IMR-90 (cell line): ENCODE measurements around the gene HERC3. TPM values are rescaled to one million over a fixed set of nuclear protein-coding genes. Genes with fewer than 3 reads are reported as not detected.
A peak's percentile ranks its signal among the peaks of the same experiment; 100 is the strongest.

Source experiments
- ATAC-seq: fragments of 200-7000 bp; cut with Tn5 transposase; 2 replicates; pipeline ENCODE4 v1.9.1; 2020; ENCODE audit warnings: low read depth, mild to moderate bottlenecking, moderate library complexity
- BruUV-seq: library from RNA; stranded (reverse); fragments of 400-500 nt; replicated peaks from 2 replicates; lab custom pipeline; 2021; lab: Mats Ljungman, UMichigan
- CTCF ChIA-PET: fragments of 300-600 bp; formaldehyde crosslinking; extraction: SDS; loops from one replicate; lab custom pipeline; 2021; ENCODE audit warnings: antibody characterized with exemption; lab: Yijun Ruan, JAX
- POLR2A ChIA-PET: fragments of 300-600 bp; sonication (Branson Sonifier 250); formaldehyde crosslinking; loops from one replicate; lab custom pipeline; 2022; ENCODE audit warnings: antibody characterized with exemption; ENCODE audit not compliant: unreplicated experiment; lab: Charles Lee
- DNase-seq: peaks from one replicate; pipeline ENCODE4 v3.0.0; 2013
- H2AFZ ChIP-seq: replicated peaks from 2 replicates; pipeline ENCODE3; 2013; ENCODE audit warnings: low read length, mild to moderate bottlenecking; ENCODE audit not compliant: poor library complexity
- H2AK5ac ChIP-seq: 2 replicates; pipeline ENCODE4 v1.6.1; 2013; ENCODE audit warnings: low read depth, low read length, inconsistent platforms
- H2AK9ac ChIP-seq: replicated peaks from 2 replicates; pipeline ENCODE3; 2013; ENCODE audit warnings: mild to moderate bottlenecking, low read depth, low read length, moderate library complexity; ENCODE audit not compliant: poor library complexity
- H2BK120ac ChIP-seq: 2 replicates; pipeline ENCODE4 v1.6.1; 2013; ENCODE audit warnings: low read depth, low read length, inconsistent platforms
- H2BK15ac ChIP-seq: 3 replicates; pipeline ENCODE4 v1.6.1; 2013; ENCODE audit warnings: low read depth, low read length, inconsistent platforms
- H2BK20ac ChIP-seq: 2 replicates; pipeline ENCODE4 v1.6.1; 2013; ENCODE audit warnings: low read depth, mild to moderate bottlenecking, inconsistent platforms, low read length, moderate library complexity
- H2BK5ac ChIP-seq: 2 replicates; pipeline ENCODE4 v1.6.1; 2013; ENCODE audit warnings: mild to moderate bottlenecking, low read depth, low read length, inconsistent platforms; ENCODE audit not compliant: poor library complexity, severe bottlenecking
- H3K14ac ChIP-seq: replicated peaks from 2 replicates; pipeline ENCODE4 v1.6.1; 2013; ENCODE audit warnings: low read depth, low read length, inconsistent platforms
- H3K18ac ChIP-seq: 2 replicates; pipeline ENCODE4 v1.6.1; 2013; ENCODE audit warnings: low read depth, low read length, control low read depth
- H3K23ac ChIP-seq: 2 replicates; pipeline ENCODE4 v1.6.1; 2013; ENCODE audit warnings: low read depth, low read length, inconsistent platforms
- H3K27ac ChIP-seq: 2 replicates; pipeline ENCODE4 v1.5.1; 2013; ENCODE audit warnings: mild to moderate bottlenecking, control low read depth, low read length; ENCODE audit not compliant: insufficient read depth
- H3K27me3 ChIP-seq: 2 replicates; pipeline ENCODE4 v1.6.1; 2013; ENCODE audit warnings: low read length; ENCODE audit not compliant: control insufficient read depth, insufficient read depth
- H3K36me3 ChIP-seq: 2 replicates; pipeline ENCODE4 v1.6.1; 2013; ENCODE audit warnings: low read length, mixed read lengths; ENCODE audit not compliant: control insufficient read depth, insufficient read depth
- H3K4ac ChIP-seq: 2 replicates; pipeline ENCODE4 v1.6.1; 2013; ENCODE audit warnings: low read depth, low read length, inconsistent platforms
- H3K4me1 ChIP-seq: 2 replicates; pipeline ENCODE4 v1.6.1; 2013; ENCODE audit warnings: low read length, mixed read lengths; ENCODE audit not compliant: control insufficient read depth, insufficient read depth
- H3K4me2 ChIP-seq: 2 replicates; pipeline ENCODE4 v1.6.1; 2013; ENCODE audit warnings: low read depth, mild to moderate bottlenecking, control low read depth, low read length, moderate library complexity
- H3K4me3 ChIP-seq: 2 replicates; pipeline ENCODE4 v1.5.1; 2013; ENCODE audit warnings: low read depth, mild to moderate bottlenecking, control low read depth, low read length, moderate library complexity; ENCODE audit not compliant: insufficient read depth
- H3K56ac ChIP-seq: 2 replicates; pipeline ENCODE4 v1.6.1; 2013; ENCODE audit warnings: low read length, inconsistent platforms; ENCODE audit not compliant: insufficient read depth; ENCODE audit errors: extremely low read depth
- H3K79me1 ChIP-seq, 2 experiments: 2 replicates each; pipeline ENCODE4 v1.6.1; 2013; ENCODE audit warnings: low read length in 2 of 2, inconsistent platforms in 1 of 2, low read depth in 1 of 2
- H3K9ac ChIP-seq: 2 replicates; pipeline ENCODE4 v1.6.1; 2013; ENCODE audit warnings: low read depth, low read length, control low read depth
- H3K9me1 ChIP-seq: 2 replicates; pipeline ENCODE4 v1.6.1; 2013; ENCODE audit warnings: low read length, inconsistent platforms; ENCODE audit not compliant: insufficient read depth
- H3K9me3 ChIP-seq: 2 replicates; pipeline ENCODE4 v1.6.1; 2013; ENCODE audit warnings: low read length; ENCODE audit not compliant: control insufficient read depth, insufficient read depth
- H4K20me1 ChIP-seq: 2 replicates; pipeline ENCODE4 v1.6.1; 2013; ENCODE audit warnings: low read length, inconsistent platforms; ENCODE audit not compliant: insufficient read depth
- H4K5ac ChIP-seq: 2 replicates; pipeline ENCODE4 v1.6.1; 2013; ENCODE audit warnings: mild to moderate bottlenecking, low read depth, low read length, control low read depth
- H4K8ac ChIP-seq, 2 experiments: 2 replicates each; pipeline ENCODE4 v1.6.1; 2013; ENCODE audit warnings: low read depth in 2 of 2, low read length in 2 of 2, control low read depth in 1 of 2, inconsistent platforms in 1 of 2
- H4K91ac ChIP-seq: 2 replicates; pipeline ENCODE4 v1.6.1; 2013; ENCODE audit warnings: low read depth, low read length, inconsistent platforms; ENCODE audit not compliant: insufficient read depth
- NFE2L2 ChIP-seq: fragments of 150-350 bp; IDR thresholded peaks from 2 replicates; pipeline ENCODE4 v1.6.1; 2016; ENCODE audit warnings: low read depth, mild to moderate bottlenecking, low read length
- RFX5 ChIP-seq: IDR thresholded peaks from 2 replicates; pipeline ENCODE4 v1.8.0; 2012; ENCODE audit warnings: low read depth, mild to moderate bottlenecking, low read length, moderate library complexity
- WGBS, 2 experiments: methylation state at CpG; one replicate each; pipeline versions ENCODE4 v1.1.5 to v1.1.7; 2013; ENCODE audit warnings: missing lambda C conversion rate in 2 of 2; ENCODE audit not compliant: insufficient read length in 1 of 2; ENCODE audit errors: extremely low coverage in 2 of 2; 5-methylcytosine and 5-hydroxymethylcytosine counted together
- dilution Hi-C: fragments of 300-500 bp; cut with HindIII; formaldehyde crosslinking; loops from one replicate; pipeline ENCODE4 v1.14.3; 2018; ENCODE audit warnings: low sequenced_read_pairs; ENCODE audit not compliant: unreplicated experiment
- in situ Hi-C: fragments of 300-500 bp; cut with MboI; formaldehyde crosslinking; loops from 3 replicates; pipeline ENCODE4 v1.14.3; 2019; ENCODE audit warnings: low sequenced_read_pairs, inconsistent platforms, mixed read lengths
- intact Hi-C: fragments of 100-400 bp; cut with micrococcal nuclease; formaldehyde crosslinking; loops from 2 replicates; pipeline ENCODE4 v1.10.0; 2022
- polyA plus RNA-seq, 3 experiments: library from polyadenylated mRNA; depleted of rRNA; stranded (reverse); fragments of >200 nt; gene quantifications; 2 replicates each; pipeline ENCODE4 v1.2.3, GENCODE V29; 2012; ENCODE audit warnings: low replicate concordance in 1 of 3
- total RNA-seq: library from RNA; depleted of rRNA; stranded (reverse); fragments of >200 nt; gene quantifications from 2 replicates; pipeline ENCODE4 v1.2.3, GENCODE V29; 2012

Gene HERC3
- total and polyA plus RNA-seq, 2 of the 4 experiments (the other 2 are of a cell fraction): 8.9 to 9.5 TPM

DNA sequence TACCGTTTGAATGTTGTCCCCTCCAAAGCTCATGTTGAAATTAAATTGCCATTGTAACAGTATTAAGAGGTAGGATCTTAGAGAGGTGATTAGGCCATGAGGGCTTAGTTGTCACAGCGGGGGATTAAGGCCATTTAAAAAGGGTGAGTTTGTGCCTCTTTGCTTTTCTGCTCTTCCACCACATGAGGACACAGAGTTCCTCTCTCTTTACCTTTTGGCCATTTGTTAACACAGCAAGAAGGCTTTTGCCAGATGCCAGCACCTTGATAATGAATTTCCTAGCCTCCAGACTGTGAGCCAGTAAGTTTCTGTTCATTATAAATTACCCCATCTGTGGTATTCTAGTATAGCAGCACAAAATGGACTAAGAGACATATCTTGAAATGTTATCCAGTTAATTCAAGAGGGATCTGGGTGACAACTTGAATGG, 7.8 kb upstream of the HERC3 start:
- H3K4me3 ChIP-seq: no peak overlapping the region
- TF ChIP-seq NFE2L2 (no peak), RFX5 (no peak)
- no peaks in the 10 kb centered on the region for H3K27me3 ChIP-seq
- H4K91ac ChIP-seq: no peak overlapping the region
- no peak overlapping the region for H3K4ac ChIP-seq
- 0 out of 2 replicates have a peak, but pooled peaks cover 3% of the 10 kb centered on the region for H3K9me1 ChIP-seq
- no peak overlapping the region; the same call in 1 of the 2 replicates for H2AK5ac ChIP-seq
- no peak overlapping the region for H2BK20ac ChIP-seq
- ATAC-seq: no peak
- no CpG with 5 or more reads among the region's 2 CpGs for WGBS, 2 experiments
- no peak overlapping the region for H3K4me2 ChIP-seq
- CTCF ChIA-PET: interaction anchor here (0.6 to 1.4 kb wide), 2 partner anchors 9 to 174 kb away, joined by 3 to 9 read pairs; no protein-coding TSS in a partner anchor
- no peak overlapping the region for H2AK9ac ChIP-seq
- no peak overlapping the region for H2BK5ac ChIP-seq
- peak overlapping the region; percentile 46 for H2BK120ac ChIP-seq
- intact Hi-C loops: no loop called here
- no peak overlapping the region for H3K56ac ChIP-seq
- H4K20me1 ChIP-seq: no peaks in the 10 kb centered on the region
- no peak overlapping the region for H2AFZ ChIP-seq
- in situ Hi-C loops: no loop called here
- BruUV-seq: no TSS peak
- peaks cover 0 to 2% of the 10 kb centered on the region in 2 experiments; a peak in 1 of 4 replicates for H3K79me1 ChIP-seq
- H3K23ac ChIP-seq: no peak overlapping the region
- no peak overlapping the region for H4K5ac ChIP-seq
- H4K8ac ChIP-seq: no peak overlapping the region
- peak overlapping the region; percentile 37; the same call in 2 of the 3 replicates for H2BK15ac ChIP-seq
- no peaks in the 10 kb centered on the region for H3K4me1 ChIP-seq
- H3K36me3 ChIP-seq: no peaks in the 10 kb centered on the region
- peak overlapping the region; percentile 51; the same call in 1 of the 2 replicates for H3K14ac ChIP-seq
- no peak for DNase-seq
- POLR2A ChIA-PET: no interaction called here
- no peak overlapping the region for H3K27ac ChIP-seq
- H3K9ac ChIP-seq: no peak overlapping the region
- H3K18ac ChIP-seq: no peak overlapping the region
- H3K9me3 ChIP-seq: no peaks in the 10 kb centered on the region
- dilution Hi-C loops: no loop called here
